Activated T-cell treated with anti-CD3 and anti-CD28 coated beads, Interleukin-2, amount 50 U/mL, for 24 hours (primary cell): ENCODE measurements around the gene RNF181.
"Not testable (repeated sequence)": the region's sequence is repeated elsewhere in the genome, so short reads cannot be mapped to it uniquely, and the experiment has no call there.

Experiments used
- DNase-seq: peaks from one replicate; pipeline ENCODE4 v3.0.0-alpha.2; 2020
- H3K27ac Mint-ChIP-seq: 2 replicates; pipeline ENCODE4 v1.8.0; 2020; ENCODE audit warnings: mild to moderate bottlenecking, mixed read lengths
- H3K27me3 Mint-ChIP-seq: 2 replicates; pipeline ENCODE4 v1.8.0; 2020; ENCODE audit warnings: mixed read lengths
- H3K36me3 Mint-ChIP-seq: 2 replicates; pipeline ENCODE4 v1.8.0; 2020; ENCODE audit warnings: low read depth, mixed read lengths
- H3K4me1 Mint-ChIP-seq: 2 replicates; pipeline ENCODE4 v1.8.0; 2020; ENCODE audit warnings: low read depth, mixed read lengths
- H3K4me3 Mint-ChIP-seq: 2 replicates; pipeline ENCODE4 v1.8.0; 2020; ENCODE audit warnings: mild to moderate bottlenecking, moderate library complexity, mixed read lengths
- H3K9me3 Mint-ChIP-seq: 2 replicates; pipeline ENCODE4 v1.8.0; 2020; ENCODE audit warnings: mixed read lengths

Gene RNF181

DNA sequence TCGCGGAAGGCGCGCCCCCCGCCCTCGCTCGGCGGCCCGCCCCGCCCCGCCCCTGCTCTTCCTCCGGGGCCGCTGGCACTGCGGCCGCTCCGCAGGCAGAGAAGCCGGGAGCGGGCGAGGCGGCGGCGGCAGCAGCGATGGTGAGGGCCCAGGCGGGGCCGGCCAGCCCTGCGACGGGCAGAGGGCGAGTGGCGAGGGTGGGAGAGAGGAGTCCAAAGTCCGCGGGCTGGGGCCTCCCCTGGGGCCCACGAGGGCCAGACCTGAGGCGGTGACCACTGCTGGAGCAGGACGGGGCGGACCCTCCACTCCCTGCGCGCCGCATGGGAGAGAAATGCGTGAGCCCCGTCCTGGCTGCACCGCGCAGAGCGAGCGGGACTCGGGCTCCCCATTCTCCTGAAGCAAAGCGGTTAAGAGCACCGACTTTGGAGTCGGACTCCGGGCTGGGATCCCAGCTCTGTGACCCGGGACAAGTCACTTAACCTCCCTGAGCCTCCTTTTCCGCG, 11.1 kb upstream of the RNF181 start, which contains the start of gene VAMP5:
VAMP5 (plus strand) TSS at position 78 of the 503 bp plus-strand sequence; CDS start at position 138, 60 bp downstream.
- peak within 1 kb of the TSS; percentile 92 for H3K27ac Mint-ChIP-seq
- H3K4me1 Mint-ChIP-seq = peaks cover 54% of the 10 kb centered on the region
- peak within 1 kb of the TSS; percentile 83 for H3K4me3 Mint-ChIP-seq
- H3K9me3 Mint-ChIP-seq = no peaks in the 10 kb centered on the region
- DNase-seq = peak; percentile 69
- no peaks in the 10 kb centered on the region for H3K27me3 Mint-ChIP-seq
- peaks cover 34% of the 10 kb centered on the region for H3K36me3 Mint-ChIP-seq

- no peaks in the 10 kb centered on the region for H3K9me3 Mint-ChIP-seq
- H3K27me3 Mint-ChIP-seq = no peaks in the 10 kb centered on the region
- peaks cover 53% of the 10 kb centered on the region for H3K4me1 Mint-ChIP-seq
- peaks cover 29% of the 10 kb centered on the region for H3K36me3 Mint-ChIP-seq
- peak overlapping the region; percentile 83 for H3K4me3 Mint-ChIP-seq
- peak overlapping the region; percentile 92 for H3K27ac Mint-ChIP-seq
- no peak for DNase-seq
These were observed 10.4 kb upstream of the RNF181 start for GRCh38 chr2:85584857-85585780.

DNA sequence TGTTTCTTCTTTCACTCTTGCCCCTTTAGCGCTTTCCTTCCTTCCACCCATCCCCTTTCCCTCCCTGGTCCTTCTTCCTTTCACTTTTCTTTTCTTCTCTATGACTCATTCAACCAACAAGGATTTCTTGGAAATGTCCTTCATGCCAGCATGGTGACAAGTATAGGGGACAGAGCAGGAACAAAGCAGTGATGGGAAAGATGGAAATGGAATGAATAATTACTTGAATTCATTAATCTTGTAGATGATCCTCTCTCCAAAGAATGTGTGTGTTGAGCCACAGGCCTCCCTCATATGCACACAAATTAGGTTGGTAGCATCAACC, 9.8 kb upstream of the RNF181 start:
- no peaks in the 10 kb centered on the region for H3K9me3 Mint-ChIP-seq
- peak overlapping the region; percentile 83 for H3K4me3 Mint-ChIP-seq
- peaks cover 26% of the 10 kb centered on the region for H3K36me3 Mint-ChIP-seq
- peak overlapping the region; percentile 92 for H3K27ac Mint-ChIP-seq
- DNase-seq = no peak
- peaks cover 51% of the 10 kb centered on the region for H3K4me1 Mint-ChIP-seq
- H3K27me3 Mint-ChIP-seq = no peaks in the 10 kb centered on the region

DNA sequence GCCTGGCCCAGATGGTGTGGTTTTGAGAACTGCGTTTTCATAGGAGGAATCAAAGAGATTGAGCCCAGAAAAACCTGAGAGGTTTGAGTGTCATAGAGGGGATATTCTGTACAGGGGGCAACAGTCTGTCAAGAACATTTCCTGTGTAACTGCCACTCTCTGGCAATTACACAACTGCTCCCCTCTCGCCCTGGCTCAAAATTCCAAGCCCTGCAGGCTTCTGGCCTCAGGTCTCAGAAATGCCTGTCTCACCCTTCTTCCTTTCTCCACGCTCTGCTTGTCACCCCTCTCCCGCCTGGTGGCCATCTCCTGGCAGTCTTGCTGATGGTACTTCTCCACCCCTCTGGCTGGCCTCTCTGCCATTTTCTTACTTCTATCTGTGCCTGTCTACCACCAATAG, 7.3 kb upstream of the RNF181 start:
- Mint-ChIP-seq H3K36me3 (peaks cover 8% of the 10 kb centered on the region), H3K27me3 (no peaks in the 10 kb centered on the region), H3K4me3 (no peak overlapping the region), H3K27ac (peak overlapping the region; percentile 31), H3K4me1 (peaks cover 39% of the 10 kb centered on the region), H3K9me3 (no peaks in the 10 kb centered on the region)
- no peak for DNase-seq

DNA sequence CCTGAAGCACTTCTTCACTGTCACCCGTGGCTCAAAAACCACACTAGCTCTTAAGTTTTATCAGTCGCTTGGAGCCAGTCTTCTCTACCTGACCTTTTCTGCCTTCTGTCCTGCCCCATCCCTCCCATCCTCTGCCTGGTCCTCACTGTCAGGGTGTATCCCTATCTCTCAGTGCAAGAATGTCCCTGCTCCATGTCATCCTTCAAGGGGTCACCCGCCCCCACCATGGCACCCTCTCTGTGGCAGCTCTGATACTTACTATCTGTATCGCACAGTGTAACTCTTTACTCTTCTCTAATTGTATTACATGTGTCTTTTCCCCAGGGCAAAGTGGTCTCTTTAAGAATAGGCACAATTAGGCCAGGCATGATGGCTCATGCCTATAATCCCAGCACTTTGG, 6.9 kb upstream of the RNF181 start:
- no peak overlapping the region for H3K4me3 Mint-ChIP-seq
- no peaks in the 10 kb centered on the region for H3K27me3 Mint-ChIP-seq
- no peak overlapping the region for H3K27ac Mint-ChIP-seq
- no peaks in the 10 kb centered on the region for H3K9me3 Mint-ChIP-seq
- H3K36me3 Mint-ChIP-seq = peaks cover 4% of the 10 kb centered on the region
- no peak for DNase-seq
- H3K4me1 Mint-ChIP-seq = peaks cover 37% of the 10 kb centered on the region

- no peak for DNase-seq
- no peak overlapping the region for H3K27ac Mint-ChIP-seq
- no peak overlapping the region for H3K4me3 Mint-ChIP-seq
- H3K27me3 Mint-ChIP-seq = no peaks in the 10 kb centered on the region
- H3K4me1 Mint-ChIP-seq = peaks cover 35% of the 10 kb centered on the region
- H3K36me3 Mint-ChIP-seq = no peaks in the 10 kb centered on the region
- no peaks in the 10 kb centered on the region for H3K9me3 Mint-ChIP-seq
These were observed 6.4 kb upstream of the RNF181 start for GRCh38 chr2:85589181-85589580.

DNA sequence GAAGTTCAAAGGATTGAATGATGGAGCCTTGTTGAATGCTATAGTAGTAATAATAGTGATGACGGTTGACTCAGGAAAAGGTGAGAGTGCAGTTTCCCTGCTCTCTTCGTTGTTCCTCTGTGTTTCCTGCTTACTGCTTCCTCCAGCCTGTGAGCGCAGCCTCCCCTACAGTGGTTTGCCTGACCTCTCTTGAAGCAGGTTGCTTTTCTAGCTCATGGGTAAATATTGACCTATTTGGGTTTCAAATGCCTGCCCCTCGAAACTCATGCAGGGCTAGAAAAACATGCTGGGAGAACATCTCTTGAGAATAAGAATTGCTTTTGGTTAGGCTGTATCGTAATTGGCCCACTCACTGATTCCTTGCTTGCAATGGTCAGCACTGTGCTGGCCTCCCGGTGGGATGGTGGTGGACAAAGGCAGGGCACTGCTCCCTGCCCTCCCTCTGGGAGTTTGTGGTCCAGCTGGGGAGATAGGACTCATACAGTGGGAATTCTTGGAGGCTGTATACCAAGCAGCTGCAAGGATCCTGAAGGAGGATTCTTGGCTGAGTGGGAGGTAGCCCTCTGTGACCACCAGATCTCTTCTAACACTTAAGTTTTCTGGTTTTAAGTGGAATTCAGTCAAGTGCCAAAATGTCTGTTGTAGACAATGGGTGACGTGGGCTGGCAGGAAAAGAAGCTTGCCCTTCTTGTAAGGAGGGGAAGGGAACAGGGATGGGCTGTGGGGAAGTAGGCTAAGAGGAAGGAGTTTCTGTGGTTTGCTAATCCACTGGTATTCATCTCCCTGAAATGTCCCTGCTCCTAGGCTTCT, 5.4 kb upstream of the RNF181 start:
- H3K4me1 Mint-ChIP-seq = peaks cover 38% of the 10 kb centered on the region
- H3K4me3 Mint-ChIP-seq = no peak overlapping the region
- DNase-seq = no peak
- peak overlapping the region; percentile 65 for H3K27ac Mint-ChIP-seq
- no peaks in the 10 kb centered on the region for H3K9me3 Mint-ChIP-seq
- H3K36me3 Mint-ChIP-seq = peaks cover 6% of the 10 kb centered on the region
- no peaks in the 10 kb centered on the region for H3K27me3 Mint-ChIP-seq

DNA sequence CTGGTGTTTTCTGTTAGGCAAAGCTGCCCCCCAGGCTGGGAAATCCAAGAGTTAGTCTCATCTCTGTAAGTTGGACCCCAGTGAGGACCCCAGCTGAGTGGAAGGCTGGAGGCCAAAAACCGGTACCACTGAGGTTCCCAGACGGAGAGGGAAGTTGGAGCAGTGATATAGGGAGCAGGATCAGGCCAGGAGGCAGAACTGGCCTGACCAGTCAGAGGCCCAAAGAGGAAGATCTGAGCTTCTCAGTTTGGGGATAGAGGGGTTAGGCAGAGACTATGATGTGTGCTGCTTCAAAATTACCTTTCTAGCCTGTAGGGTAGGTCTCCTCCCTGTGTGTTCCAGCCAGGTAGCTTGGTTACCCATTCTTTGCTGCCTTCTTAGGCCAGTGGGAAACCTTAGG, 4.6 kb upstream of the RNF181 start:
- Mint-ChIP-seq H3K27ac (no peak overlapping the region), H3K4me3 (no peak overlapping the region), H3K9me3 (no peaks in the 10 kb centered on the region)

GRCh38 chr2:85591563-85591962, 4.0 kb upstream of the RNF181 start:
- no peaks in the 10 kb centered on the region for H3K27me3 Mint-ChIP-seq
- H3K4me1 Mint-ChIP-seq = peaks cover 36% of the 10 kb centered on the region
- H3K27ac Mint-ChIP-seq = no peak overlapping the region
- H3K4me3 Mint-ChIP-seq = no peak overlapping the region
- DNase-seq = no peak
- no peaks in the 10 kb centered on the region for H3K9me3 Mint-ChIP-seq
- peaks cover 18% of the 10 kb centered on the region for H3K36me3 Mint-ChIP-seq

More for the DNA sequence above, 4.6 kb upstream of the RNF181 start:
- Mint-ChIP-seq H3K4me1 (peaks cover 33% of the 10 kb centered on the region), H3K36me3 (peaks cover 12% of the 10 kb centered on the region), H3K27me3 (no peaks in the 10 kb centered on the region)
- no peak for DNase-seq

- Mint-ChIP-seq H3K27ac (peak overlapping the region; percentile 79), H3K4me1 (peaks cover 42% of the 10 kb centered on the region), H3K36me3 (peaks cover 25% of the 10 kb centered on the region)
- not testable (repeated sequence) for H3K4me3 Mint-ChIP-seq, H3K27me3 Mint-ChIP-seq, H3K9me3 Mint-ChIP-seq, DNase-seq
These were observed 3.2 kb upstream of the RNF181 start for GRCh38 chr2:85592299-85592698.

DNA sequence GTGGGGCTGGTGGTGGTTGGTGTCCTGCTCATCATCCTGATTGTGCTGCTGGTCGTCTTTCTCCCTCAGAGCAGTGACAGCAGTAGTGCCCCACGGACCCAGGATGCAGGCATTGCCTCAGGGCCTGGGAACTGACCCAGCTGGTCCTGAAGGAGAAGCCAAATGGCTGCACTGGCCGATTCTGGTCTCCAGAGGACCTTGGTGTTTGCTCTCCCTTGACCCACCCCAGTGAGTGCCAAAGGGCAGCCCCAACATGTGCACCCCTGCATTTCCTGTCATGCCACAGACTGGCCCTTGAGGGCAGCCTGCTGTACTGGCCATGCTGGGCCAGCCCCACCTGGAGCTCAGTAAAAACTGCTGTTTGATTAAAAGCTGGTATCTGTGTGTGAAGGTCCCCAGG, 2.5 kb upstream of the RNF181 start:
- Mint-ChIP-seq H3K27me3 (no peaks in the 10 kb centered on the region), H3K4me3 (no peak overlapping the region), H3K4me1 (peaks cover 37% of the 10 kb centered on the region), H3K36me3 (peaks cover 31% of the 10 kb centered on the region), H3K9me3 (no peaks in the 10 kb centered on the region), H3K27ac (peak overlapping the region; percentile 57)
- DNase-seq = no peak

DNA sequence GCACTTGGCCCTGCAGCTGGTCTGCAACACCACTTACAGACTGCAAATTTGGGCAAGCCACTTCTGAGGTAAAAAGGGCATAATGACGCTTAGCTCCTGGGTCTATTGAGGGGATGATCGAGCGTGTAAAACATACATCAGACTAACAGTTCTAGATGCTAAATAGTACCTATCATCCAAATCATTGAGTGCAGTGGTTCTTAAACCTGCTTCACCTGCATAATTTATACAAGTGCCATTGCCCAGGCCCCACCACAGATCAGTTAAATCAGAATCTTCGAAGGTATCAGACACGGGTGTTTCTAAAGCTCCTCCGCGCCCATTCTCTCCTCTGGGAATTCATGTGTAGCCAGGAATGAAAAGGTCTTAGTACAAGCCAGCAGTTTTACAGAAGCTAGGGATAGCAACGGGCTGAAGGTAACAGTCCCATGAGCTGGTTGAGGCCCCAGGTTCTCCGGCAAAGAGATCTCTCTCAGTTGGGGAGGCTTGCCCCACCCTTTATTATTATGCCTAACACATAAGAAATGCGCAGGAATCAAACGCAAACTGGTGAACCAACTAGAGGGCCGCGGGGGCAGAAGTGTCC, 737 bp upstream of the RNF181 start:
- Mint-ChIP-seq H3K36me3 (peaks cover 47% of the 10 kb centered on the region), H3K4me3 (peak overlapping the region; percentile 95), H3K4me1 (peaks cover 40% of the 10 kb centered on the region), H3K27me3 (no peaks in the 10 kb centered on the region), H3K9me3 (no peaks in the 10 kb centered on the region), H3K27ac (peak overlapping the region; percentile 96)
- no peak for DNase-seq

- DNase-seq = peak; percentile 54
- Mint-ChIP-seq H3K36me3 (peaks cover 52% of the 10 kb centered on the region), H3K9me3 (no peaks in the 10 kb centered on the region), H3K27me3 (no peaks in the 10 kb centered on the region), H3K4me1 (peaks cover 40% of the 10 kb centered on the region), H3K4me3 (peak overlapping the region; percentile 95), H3K27ac (peak overlapping the region; percentile 96)
These were observed 435 bp downstream of the RNF181 start for GRCh38 chr2:85596026-85596333.

- Mint-ChIP-seq H3K4me1 (peaks cover 42% of the 10 kb centered on the region), H3K4me3 (peak overlapping the region; percentile 95), H3K36me3 (peaks cover 52% of the 10 kb centered on the region), H3K27ac (peak overlapping the region; percentile 96), H3K9me3 (no peaks in the 10 kb centered on the region), H3K27me3 (no peaks in the 10 kb centered on the region)
- DNase-seq = no peak
These were observed 1.1 kb downstream of the RNF181 start for GRCh38 chr2:85596486-85597143.
